ENCODE measurements around the gene CST5. TPM values are rescaled to one million over a fixed set of nuclear protein-coding genes. Genes with fewer than 3 reads are reported as not detected.

Gene CST5
- polyA plus RNA-seq, 2 of the 4 experiments (the other 2 are of a cell fraction): not detected

GRCh38 chr20:23877524-23877923 lies 2.0 kb downstream of the CST5 start:
- ATAC-seq (peak in 1 of 2 experiments; percentile 32; a peak in 1 of 6 replicates), FAIRE-seq (no peak), DNase-seq (ENCODE audit: low read depth in 1 of 2, low spot score in 1 of 2) (no peak)
- no peak overlapping the region for H3K27ac ChIP-seq
- TF ChIP-seq MAFK (IDR thresholded peaks at IDR 0.05; ENCODE audit: partially characterized antibody) (no peak), NPAS2 (CRISPR knock-in tag; IDR thresholded peaks at IDR 0.05; ENCODE audit: borderline replicate concordance) (no peak), REST (IDR thresholded peaks at IDR 0.05) (no peak), POLR2A (IDR thresholded peaks at IDR 0.05; ENCODE audit: low read length) (no peak), FOXS1 (CRISPR knock-in tag; IDR thresholded peaks at IDR 0.05) (no peak), JUNB (IDR thresholded peaks at IDR 0.05) (no peak), BCL3 (IDR thresholded peaks at IDR 0.05) (no peak), NFE2L2 (conservative IDR thresholded peaks at IDR 0.05; ENCODE audit: low read length) (no peak), RAD21 (conservative IDR thresholded peaks at IDR 0.05 in 1 of 2, IDR thresholded peaks at IDR 0.05 in 1 of 2) (no peak), RNF2 (IDR thresholded peaks at IDR 0.05; ENCODE audit: borderline replicate concordance, low read depth) (no peak), HMGXB4 (CRISPR knock-in tag; IDR thresholded peaks at IDR 0.05; ENCODE audit: borderline replicate concordance) (no peak), HOXA7 (CRISPR knock-in tag; IDR thresholded peaks at IDR 0.05) (no peak), HOXB13 (CRISPR knock-in tag; IDR thresholded peaks at IDR 0.05; ENCODE audit: low read depth) (no peak), HDAC2 (IDR thresholded peaks at IDR 0.05) (no peak), CHD2 (IDR thresholded peaks at IDR 0.05; ENCODE audit: low read length, partially characterized antibody) (no peak), CBX8 (IDR thresholded peaks at IDR 0.05) (no peak), SMC3 (IDR thresholded peaks at IDR 0.05) (no peak)
- no peak overlapping the region for H3K4me3 ChIP-seq
- POLR2A ChIA-PET: no interaction called here
- WGBS (ENCODE audit: missing lambda C conversion rate): 34% methylated on average over 2 of the region's 6 CpGs
- H3K9me3 ChIP-seq: no peaks in the 10 kb centered on the region
- CTCF ChIA-PET: interaction anchor here (0.7 kb wide), 1 partner anchor 12 kb away, joined by 3 read pairs; no protein-coding TSS in a partner anchor
- H3K4me2 ChIP-seq: no peak overlapping the region
- no peaks in the 10 kb centered on the region for H3K4me1 ChIP-seq

- Histone ChIP-seq H3K4me3 (no peak overlapping the region), H3K4me2 (no peak overlapping the region), H3K27ac (no peak overlapping the region), H3K4me1 (no peaks in the 10 kb centered on the region), H3K9me3 (no peaks in the 10 kb centered on the region)
- no peak for DNase-seq (ENCODE audit: low read depth in 1 of 2, low spot score in 1 of 2)
- CTCF ChIA-PET: no interaction called here
- no peak for FAIRE-seq
- WGBS (ENCODE audit: missing lambda C conversion rate): 56% methylated on average over 6 of the region's 6 CpGs
- no peak for ATAC-seq
- POLR2A ChIA-PET: no interaction called here
- no peak for TF ChIP-seq RFX5 (IDR thresholded peaks at IDR 0.05)
- no peak for TF ChIP-seq KDM1A (IDR thresholded peaks at IDR 0.05; ENCODE audit: low read depth)
- no peak for TF ChIP-seq HMGXB4 (CRISPR knock-in tag; IDR thresholded peaks at IDR 0.05; ENCODE audit: borderline replicate concordance)
- no peak for TF ChIP-seq CTCF (IDR thresholded peaks at IDR 0.05)
- TF ChIP-seq HOXA7 (CRISPR knock-in tag; IDR thresholded peaks at IDR 0.05): no peak
- TF ChIP-seq REST (IDR thresholded peaks at IDR 0.05): no peak
- no peak for TF ChIP-seq JUN (IDR thresholded peaks at IDR 0.05)
- no peak for TF ChIP-seq RNF2 (IDR thresholded peaks at IDR 0.05; ENCODE audit: borderline replicate concordance, low read depth)
- TF ChIP-seq HOXB5 (CRISPR knock-in tag; IDR thresholded peaks at IDR 0.05): no peak
These were observed 3.8 kb downstream of the CST5 start for GRCh38 chr20:23875606-23876237.

All from A549 (cell line).